NOMO-1 treated with DMSO at 0.1 percent for 48 hours (cell line): ENCODE data around the gene GMNN.

ENCODE experiments used
- DNase-seq: peaks from one replicate; lab custom pipeline; 2025; ENCODE audit not compliant: unreplicated experiment; lab: John Stamatoyannopoulos, UW

Gene GMNN

DNA sequence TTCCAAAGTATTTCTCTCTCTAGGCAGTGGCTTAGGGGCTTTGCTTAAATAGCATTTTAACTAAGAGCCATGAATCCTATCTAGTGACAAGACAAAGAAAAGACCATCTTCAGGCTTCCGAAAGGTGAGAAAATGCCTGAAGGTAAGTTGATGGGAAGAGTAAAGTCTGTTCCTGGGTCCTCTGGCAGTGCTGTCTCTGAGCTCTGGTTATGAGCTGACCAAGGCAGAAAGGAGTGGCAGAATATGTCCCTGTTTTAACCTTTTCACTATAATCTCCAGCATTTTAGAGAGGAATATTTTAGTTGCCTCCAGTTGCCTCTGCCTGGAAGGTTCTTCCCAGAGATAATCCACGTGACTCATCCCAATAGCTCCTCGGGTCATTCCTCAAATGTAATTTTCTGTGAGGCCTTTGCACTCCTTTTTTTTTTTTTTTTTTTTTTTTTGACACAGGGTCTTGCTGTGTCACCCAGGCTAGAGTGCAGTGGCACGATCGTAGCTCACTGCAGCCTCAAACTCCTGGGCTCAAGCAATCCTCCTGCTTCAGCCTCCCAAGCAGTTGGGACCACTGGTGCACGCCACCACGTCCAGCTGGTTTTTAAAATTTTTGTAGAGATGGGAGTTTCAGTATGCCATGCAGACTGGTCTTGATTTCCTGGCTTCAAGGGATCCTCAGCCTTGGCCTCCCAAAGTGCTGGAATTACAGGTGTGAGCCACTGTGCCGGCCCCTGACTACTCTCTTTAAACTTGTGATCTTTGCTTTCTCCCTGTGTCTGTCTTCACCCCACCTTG, 27.7 kb downstream of the GMNN start:
- DNase-seq, result no peak

DNA sequence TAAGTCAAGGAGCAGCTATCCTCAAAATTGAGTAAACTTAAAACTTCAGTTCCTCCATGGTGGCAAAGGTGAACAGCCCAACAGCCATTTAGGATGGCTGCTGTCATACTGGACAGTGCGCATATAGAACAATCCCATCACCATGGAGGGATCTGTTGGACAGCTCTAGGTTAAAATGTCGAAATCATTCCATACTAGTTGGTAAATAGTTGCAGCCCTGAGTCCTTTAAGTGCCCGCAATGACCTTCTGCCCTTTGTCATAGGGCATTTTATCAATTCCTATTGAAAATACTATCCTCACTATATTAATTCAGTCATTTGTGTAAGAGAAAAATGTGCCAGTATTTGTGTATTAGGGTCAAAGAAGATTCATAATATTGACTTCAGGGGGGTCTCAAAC, 32.8 kb downstream of the GMNN start:
- no peak for DNase-seq

DNA sequence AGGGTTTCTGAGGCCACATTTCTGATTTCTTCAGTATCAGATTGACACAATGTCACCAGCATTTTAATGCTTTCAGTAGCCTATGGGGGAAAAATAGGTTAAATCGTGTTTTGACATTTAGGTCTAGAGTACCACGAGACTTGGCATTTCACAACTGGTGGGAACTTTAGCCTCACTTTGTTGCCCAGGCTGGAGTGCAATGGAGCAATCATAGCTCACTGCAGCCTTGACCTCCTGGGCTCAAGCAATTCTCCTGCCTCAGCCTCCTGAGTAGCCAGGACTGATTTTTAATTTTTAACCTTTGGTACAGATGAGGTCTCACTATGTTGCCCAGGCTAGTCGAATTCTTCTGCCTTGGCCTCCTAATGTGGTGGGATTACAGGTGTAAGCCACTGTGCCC, 35.0 kb downstream of the GMNN start:
- no peak for DNase-seq

DNA sequence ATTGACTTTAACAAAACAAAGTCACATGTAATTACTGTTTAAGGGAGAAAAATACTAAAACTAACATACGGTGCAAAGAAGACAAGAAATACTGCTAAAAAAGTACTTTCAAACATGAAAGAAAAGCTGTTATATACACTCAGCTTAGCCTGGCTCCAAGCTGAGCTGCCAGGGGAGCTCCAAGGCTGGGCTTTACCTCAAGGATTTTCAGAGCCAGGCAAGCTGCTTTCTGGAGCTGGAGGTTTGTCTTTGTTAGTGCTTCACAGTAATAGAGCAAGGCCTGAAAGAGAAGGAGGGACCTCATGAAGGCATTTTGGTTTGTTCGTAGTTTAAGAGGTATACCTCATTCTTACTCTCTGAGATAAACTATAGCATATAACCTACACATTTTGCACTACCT, 43.6 kb downstream of the GMNN start:
- no peak for DNase-seq

DNA sequence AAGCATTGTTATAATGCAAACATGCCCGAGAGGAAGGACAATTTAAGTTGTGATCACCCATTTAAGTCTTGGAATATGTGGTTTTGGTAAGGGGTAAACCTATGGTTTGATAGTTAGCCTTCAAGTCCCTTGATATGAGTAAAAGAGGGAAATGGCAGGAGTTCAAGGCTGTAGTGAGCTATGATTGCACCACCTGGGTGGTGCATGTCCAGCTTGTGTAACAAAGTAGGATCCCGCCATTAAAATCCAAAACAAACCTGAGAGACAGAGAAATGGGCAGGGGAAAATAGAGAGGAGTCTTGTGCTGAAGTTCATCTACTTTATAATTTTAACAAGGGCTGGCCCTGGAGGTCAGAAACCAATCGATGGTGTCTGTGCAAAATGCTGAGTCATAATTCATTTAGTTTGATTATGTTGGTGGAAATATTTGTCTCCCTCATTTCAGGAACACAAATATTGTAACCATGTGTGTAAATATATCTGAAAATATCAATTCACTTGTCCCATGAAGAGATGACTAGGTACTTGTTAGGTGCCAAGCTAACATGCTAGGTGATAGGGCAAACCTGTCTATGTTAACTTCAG, 47.2 kb downstream of the GMNN start:
- no peak for DNase-seq

DNA sequence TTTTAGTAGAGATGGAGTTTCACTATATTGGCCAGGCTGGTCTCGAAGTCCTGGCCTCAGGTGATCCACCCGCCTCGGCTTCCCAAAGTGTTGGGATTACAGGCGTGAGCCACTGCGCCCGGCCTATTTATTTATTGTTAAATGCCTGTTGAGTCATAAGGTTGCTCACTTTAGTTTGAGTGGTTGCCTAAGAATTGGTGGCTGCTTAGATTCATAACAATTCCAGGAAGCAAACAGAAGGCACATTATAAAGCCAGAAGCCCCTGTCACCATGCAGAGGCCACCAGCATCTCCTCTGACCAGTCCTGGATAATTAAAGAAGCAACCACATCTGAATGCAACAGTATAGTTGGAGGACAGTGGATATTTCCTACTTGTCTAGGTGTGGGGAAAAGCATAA, 48.0 kb downstream of the GMNN start:
- no peak for DNase-seq

DNA sequence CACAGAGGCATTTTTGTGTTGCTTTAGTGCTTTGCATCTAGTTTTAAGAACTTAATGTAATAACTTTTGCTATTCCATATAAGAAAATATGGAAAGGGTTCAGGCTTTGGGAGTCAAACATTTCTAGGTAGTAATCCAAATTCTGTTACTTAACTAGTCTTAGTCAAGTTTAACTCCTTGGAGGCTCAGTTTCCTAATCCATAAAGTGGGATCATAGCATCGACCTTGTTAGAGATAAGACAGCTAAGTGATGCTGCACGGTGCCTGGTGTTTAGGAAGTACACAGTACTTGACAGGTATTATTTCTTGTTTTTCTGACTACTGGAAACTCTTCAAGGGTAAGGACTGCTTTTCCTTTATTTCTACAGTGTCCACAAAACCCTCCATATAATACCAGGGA, 48.4 kb downstream of the GMNN start:
- no peak for DNase-seq

DNA sequence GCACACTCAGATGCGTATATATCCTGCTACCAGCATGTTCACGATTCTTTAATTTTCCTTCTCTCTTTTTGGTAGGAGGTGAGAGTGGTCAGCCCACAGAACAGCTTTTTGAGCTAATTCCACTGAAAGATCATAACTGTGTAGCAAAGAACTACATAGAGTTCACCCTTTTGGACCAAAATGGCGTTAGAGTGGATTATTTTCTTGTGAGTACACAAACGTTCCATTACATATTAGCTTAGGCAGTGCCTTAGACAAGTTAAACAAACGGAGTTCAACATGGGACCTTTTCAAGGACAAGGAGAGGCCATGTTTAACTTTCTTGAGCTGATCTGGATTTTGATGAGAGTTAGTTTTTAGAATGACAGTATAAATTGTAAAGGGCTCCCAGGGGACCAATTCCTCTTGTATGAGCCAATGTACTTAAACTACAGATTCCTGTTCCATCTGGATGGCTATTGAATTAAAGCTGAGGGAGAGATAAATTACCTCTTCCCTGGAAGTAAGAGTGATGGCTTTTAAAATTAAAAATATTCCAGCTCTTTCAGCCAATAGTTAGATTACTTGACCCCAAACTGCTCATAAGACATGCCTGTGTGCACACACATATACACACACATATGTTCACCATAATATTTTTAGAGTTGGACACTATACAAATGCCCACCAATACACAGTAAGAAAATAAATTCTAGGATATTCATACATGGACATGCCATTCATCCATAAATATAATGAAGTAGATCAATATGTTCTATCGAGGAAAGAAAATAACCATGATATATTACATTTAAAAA, 49.6 kb downstream of the GMNN start:
- DNase-seq, result no peak

DNA sequence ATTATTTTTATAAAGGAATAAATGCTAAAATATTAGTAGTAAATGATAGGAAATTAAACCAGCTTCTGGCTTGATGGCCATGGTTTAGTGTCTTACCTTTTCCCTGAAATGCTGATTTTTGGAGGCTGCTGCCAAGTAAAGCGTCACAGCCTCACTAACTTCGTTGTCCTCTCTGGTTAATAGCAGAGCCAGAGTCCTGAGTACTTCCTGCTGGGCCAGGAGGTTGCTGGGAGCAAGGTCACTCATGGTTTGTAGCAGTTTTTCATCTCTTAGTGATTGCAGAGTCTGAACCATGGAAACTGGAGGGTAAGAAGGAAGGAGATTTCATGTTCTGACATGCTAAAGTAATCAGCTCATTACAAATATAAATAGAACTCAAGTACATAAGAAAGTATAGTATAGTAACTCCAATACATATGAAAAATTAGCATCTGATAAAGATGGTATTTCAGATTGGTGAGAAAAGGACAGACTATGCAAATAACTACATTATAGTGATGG, 50.4 kb downstream of the GMNN start:
- DNase-seq, result no peak

DNA sequence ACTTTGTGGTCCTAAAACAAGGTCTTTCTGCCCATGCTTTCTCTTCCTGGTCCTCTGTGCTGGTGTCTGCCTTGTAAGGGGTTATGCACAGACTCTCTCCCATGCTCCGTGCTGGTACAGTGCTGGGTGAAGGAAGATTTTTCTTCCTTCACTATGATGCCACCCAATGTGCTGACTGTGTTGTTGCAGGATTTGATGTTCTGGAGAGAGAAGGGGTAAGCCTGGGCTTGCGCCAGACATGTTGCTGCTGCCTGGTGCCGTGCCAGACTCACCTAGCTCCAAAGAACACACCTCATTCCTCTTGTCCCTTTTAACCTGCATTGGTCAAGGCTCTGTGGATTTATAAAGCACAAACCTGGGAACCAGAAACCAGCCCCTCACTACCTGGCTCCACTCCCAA, 52.4 kb downstream of the GMNN start:
- DNase-seq, result no peak

DNA sequence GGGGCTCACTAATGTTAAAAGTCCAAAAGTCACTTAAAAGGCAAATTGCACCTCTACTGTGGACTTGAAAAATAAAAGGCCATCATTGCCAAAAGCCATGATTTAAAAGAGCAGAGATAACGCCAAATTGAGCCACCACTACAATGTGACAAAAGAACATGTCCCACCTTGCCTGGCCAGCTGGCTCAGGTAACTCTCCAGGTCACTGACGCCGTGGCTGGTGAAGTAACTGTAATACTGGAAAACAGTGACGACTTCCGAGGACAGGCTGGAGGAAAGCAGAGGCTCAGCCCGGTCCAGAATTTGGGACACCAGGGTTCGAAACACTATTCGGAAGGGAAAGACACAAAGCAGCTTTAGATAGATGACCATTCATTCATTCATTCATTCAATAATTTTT, 53.2 kb downstream of the GMNN start:
- DNase-seq, result no peak

DNA sequence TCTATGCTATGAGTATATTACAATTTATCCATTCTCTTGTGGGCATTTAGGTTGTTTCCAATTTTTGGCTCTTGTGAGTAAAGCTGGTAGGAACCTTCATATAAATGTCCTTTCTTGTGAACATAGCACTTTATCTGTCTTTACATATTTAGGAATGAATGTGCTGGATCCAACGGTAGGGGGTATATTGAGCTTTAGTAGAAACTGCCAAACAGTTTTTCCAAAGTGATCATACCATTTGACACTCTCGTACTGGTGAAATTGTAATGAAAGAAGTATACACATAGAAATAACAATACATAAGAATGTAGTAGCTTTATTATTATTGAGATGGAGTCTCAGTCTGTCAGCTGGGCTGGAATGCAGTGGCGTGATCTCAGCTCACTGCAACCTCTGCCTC, 54.9 kb downstream of the GMNN start:
- DNase-seq, result no peak

DNA sequence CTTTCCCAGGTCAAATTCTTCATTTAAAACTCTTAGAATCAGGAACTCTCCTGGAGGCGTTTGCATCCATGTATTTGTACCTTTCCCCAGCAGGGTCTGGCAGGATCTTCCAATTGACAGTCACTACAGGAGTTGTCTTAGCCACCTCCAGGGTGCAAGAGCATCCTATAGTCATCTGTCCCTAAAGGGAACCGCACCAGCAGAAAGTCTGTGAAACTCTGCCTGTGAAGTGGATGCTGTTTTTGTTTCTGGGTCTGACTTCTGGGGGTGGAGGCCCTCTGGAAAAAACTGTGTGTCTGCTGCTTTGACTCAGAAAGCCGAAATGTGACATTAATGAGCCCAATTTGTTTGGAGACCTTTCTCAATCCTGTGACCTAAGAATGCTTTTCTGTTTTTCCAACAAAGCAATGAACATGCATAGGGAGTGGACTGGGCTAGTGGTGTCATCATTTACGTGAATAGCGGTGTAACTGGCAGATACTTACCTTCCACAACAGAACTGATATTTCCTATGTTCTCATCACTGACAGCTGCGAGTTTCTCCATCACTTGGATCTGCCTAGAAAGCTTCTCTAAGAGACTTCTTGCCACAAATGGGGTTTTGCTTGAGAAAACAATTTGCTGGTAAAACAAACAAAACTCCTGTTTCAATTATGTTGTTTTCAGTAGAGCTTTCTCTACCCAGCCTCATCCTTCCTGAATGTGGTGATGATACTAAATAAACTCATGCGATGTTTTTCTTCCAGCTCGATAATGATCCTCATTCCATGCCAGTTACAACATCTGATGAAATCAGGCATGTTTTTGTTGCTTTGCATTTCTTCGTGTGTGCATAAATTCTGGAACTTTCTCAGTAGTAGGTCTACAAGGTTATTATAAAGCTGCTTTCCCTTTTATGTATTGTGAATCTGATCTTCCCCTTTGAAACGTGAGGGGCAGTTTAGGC, 57.3 kb downstream of the GMNN start:
- DNase-seq, result no peak

DNA sequence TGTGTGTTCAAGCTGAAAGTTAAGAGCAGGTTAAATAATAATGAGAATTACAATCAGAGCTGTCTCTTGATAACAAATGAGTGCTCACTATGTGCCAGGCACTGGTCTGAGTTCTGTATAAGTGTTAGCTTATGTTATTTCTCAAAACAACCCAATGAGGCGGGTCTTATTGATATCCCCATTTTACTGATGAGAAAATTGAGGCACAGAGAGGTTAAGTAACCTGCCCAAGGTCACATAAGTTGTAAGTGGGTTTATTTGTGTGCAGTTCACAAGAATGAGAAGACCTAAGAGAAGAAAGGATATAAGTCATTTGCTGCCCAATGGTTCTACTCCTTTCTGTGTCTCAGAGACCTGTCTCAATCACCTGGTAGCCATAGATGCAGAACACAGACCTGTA, 58.1 kb downstream of the GMNN start:
- no peak for DNase-seq

DNA sequence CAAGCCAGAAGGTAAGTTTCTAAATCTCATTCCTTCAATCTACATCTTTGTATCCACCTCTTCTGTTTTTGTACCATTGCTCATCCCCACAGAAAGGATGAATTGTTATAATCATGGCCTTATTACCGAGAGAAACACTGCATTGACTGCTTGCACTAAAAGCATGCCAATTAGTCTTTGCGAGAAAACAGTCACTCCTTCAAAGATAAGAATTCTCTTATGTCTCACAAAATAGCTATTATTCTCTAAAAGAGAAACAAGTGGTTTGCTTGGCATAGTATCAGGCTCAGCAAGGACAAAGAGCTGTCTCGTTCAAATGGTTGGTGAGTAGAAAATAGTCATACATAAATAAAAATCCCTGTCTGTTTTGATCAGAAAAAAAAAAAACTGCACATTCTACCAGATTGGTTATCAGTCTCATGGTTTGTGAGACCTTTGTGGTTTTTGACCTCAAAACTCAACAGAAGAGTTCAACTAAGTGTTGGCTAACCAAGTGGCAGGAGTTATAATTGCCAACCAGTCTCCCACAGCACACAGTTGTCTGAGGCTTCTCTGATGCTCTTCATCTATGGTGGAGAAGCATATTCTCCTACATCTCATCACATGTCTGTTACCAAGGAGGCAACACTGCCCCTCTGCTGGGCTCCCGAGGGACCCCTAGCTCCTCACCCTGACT, 59.1 kb downstream of the GMNN start:
- no peak for DNase-seq
